Panc1 (cell line): Measurements from ENCODE around the gene CCBE1. TPM values are rescaled to one million over a fixed set of nuclear protein-coding genes. Genes with fewer than 3 reads are reported as not detected.

Experiments used
- ATAC-seq: fragments of 200-7000 bp; cut with Tn5 transposase; 2 replicates; pipeline ENCODE4 v1.9.1; 2020; ENCODE audit warnings: mild to moderate bottlenecking, moderate library complexity
- BruUV-seq: library from RNA; stranded (reverse); fragments of 400-500 nt; replicated peaks from 2 replicates; lab custom pipeline; 2021; lab: Mats Ljungman, UMichigan
- CTCF ChIA-PET: fragments of 300-600 bp; sonication (Branson Sonifier 250); formaldehyde crosslinking; loops from one replicate; lab custom pipeline; 2022; ENCODE audit warnings: antibody characterized with exemption; lab: Charles Lee
- POLR2A ChIA-PET: fragments of 300-600 bp; sonication (Branson Sonifier 250); formaldehyde crosslinking; loops from one replicate; lab custom pipeline; 2022; ENCODE audit warnings: antibody characterized with exemption; lab: Charles Lee
- DNase-seq: peaks from one replicate; pipeline ENCODE4 v3.0.0-alpha.2; 2010; ENCODE audit warnings: low read depth, low spot score
- H3K27ac ChIP-seq: 2 replicates; pipeline ENCODE4 v1.5.1; 2011; ENCODE audit warnings: mild to moderate bottlenecking, low read length, inconsistent platforms
- H3K27me3 ChIP-seq: fragments of 200-500 bp; sonication (Bioruptor generic); 2 replicates; pipeline ENCODE4 v1.6.0; 2014; ENCODE audit warnings: low read length, inconsistent platforms; ENCODE audit not compliant: control insufficient read depth, insufficient read depth
- H3K36me3 ChIP-seq: fragments of 200-500 bp; sonication (Bioruptor generic); 2 replicates; pipeline ENCODE4 v1.5.1; 2014; ENCODE audit warnings: inconsistent platforms, mild to moderate bottlenecking, low read length, moderate library complexity; ENCODE audit not compliant: control insufficient read depth, insufficient read depth
- H3K4me1 ChIP-seq: 2 replicates; pipeline ENCODE4 v1.5.1; 2011; ENCODE audit warnings: inconsistent platforms, mild to moderate bottlenecking, low read length, moderate library complexity; ENCODE audit not compliant: control insufficient read depth, insufficient read depth
- H3K4me3 ChIP-seq, 2 experiments: 2 replicates each; pipeline ENCODE4 v1.5.1; 2011 to 2012; ENCODE audit warnings: low read depth in 2 of 2, low read length in 2 of 2, mild to moderate bottlenecking in 2 of 2, inconsistent platforms in 1 of 2, moderate library complexity in 1 of 2
- H3K9me3 ChIP-seq: fragments of 200-500 bp; sonication (Bioruptor generic); 2 replicates; pipeline ENCODE4 v1.5.1; 2014; ENCODE audit warnings: low read depth, mild to moderate bottlenecking, inconsistent platforms, low read length, moderate library complexity; ENCODE audit not compliant: control insufficient read depth, insufficient read depth
- CTCF ChIP-seq: fragments of 450-650 bp; IDR thresholded peaks from 2 replicates; pipeline ENCODE4 v1.5.1; 2017; ENCODE audit warnings: mild to moderate bottlenecking
- POLR2AphosphoS5 ChIP-seq: IDR thresholded peaks from 2 replicates; pipeline ENCODE4 v1.6.1; 2012; ENCODE audit warnings: mild to moderate bottlenecking, low read depth, low read length, moderate library complexity
- SIN3A ChIP-seq: IDR thresholded peaks from 2 replicates; pipeline ENCODE4 v1.6.1; 2012; ENCODE audit warnings: low read depth, mild to moderate bottlenecking, low read length, moderate library complexity, borderline replicate concordance; ENCODE audit not compliant: insufficient read depth
- TCF7L2 ChIP-seq: IDR thresholded peaks from 2 replicates; pipeline ENCODE4 v1.6.1; 2011; ENCODE audit warnings: mild to moderate bottlenecking, low read depth, low read length, inconsistent platforms
- in situ Hi-C: cut with HindIII; loops from 2 replicates; pipeline ENCODE4 v1.10.0; 2016; ENCODE audit warnings: low sequenced_read_pairs, low pct_unique_long_range_greater_than_20kb
- intact Hi-C: fragments of 100-400 bp; cut with micrococcal nuclease; formaldehyde crosslinking; loops from one replicate; pipeline ENCODE4 v1.10.0; 2022; ENCODE audit not compliant: unreplicated experiment
- total RNA-seq: library from RNA; stranded (reverse); gene quantifications from one replicate; pipeline ENCODE4 v1.2.1, GENCODE V29; 2021; ENCODE audit not compliant: unreplicated experiment
- TF ChIP-seq, protein P1 (sequence below), 2 experiments: IDR thresholded peaks; 2 replicates each; pipeline ENCODE4 v1.6.1; 2011 to 2012; ENCODE audit warnings: low read depth in 2 of 2, control low read depth in 1 of 2, low read length in 1 of 2, mild to moderate bottlenecking in 1 of 2, moderate library complexity in 1 of 2; ENCODE audit not compliant: insufficient read depth in 1 of 2

Gene CCBE1
- total RNA-seq, 1 experiment from 2014 or later = 0.13 TPM

DNA sequence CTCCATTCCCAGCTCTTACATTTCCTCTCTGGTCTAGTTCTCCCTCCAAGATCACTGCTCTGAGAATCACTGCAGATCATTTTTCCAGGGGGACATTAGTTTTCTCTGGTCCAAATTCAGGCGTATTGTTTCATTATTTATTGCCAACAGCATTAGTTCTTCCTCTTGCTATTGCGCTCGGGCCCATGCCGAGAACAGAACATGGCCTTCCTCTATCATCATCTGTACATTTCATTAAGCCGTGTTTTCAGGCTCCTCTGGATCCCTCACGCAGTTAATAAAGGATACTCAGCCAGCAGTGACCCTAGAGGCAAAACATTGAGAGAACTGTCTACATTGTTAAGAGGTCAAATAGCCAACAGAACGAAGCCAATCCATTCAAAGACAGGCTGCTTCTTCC, 63.9 kb downstream of the CCBE1 start:
- H3K9me3 ChIP-seq = no peaks in the 10 kb centered on the region
- ATAC-seq (no peak), DNase-seq (no peak)
- in situ Hi-C loops (no loop called here), intact Hi-C loops (no loop called here)
- ChIA-PET CTCF (no interaction called here), POLR2A (no interaction called here)
- TF ChIP-seq, protein P1, sequence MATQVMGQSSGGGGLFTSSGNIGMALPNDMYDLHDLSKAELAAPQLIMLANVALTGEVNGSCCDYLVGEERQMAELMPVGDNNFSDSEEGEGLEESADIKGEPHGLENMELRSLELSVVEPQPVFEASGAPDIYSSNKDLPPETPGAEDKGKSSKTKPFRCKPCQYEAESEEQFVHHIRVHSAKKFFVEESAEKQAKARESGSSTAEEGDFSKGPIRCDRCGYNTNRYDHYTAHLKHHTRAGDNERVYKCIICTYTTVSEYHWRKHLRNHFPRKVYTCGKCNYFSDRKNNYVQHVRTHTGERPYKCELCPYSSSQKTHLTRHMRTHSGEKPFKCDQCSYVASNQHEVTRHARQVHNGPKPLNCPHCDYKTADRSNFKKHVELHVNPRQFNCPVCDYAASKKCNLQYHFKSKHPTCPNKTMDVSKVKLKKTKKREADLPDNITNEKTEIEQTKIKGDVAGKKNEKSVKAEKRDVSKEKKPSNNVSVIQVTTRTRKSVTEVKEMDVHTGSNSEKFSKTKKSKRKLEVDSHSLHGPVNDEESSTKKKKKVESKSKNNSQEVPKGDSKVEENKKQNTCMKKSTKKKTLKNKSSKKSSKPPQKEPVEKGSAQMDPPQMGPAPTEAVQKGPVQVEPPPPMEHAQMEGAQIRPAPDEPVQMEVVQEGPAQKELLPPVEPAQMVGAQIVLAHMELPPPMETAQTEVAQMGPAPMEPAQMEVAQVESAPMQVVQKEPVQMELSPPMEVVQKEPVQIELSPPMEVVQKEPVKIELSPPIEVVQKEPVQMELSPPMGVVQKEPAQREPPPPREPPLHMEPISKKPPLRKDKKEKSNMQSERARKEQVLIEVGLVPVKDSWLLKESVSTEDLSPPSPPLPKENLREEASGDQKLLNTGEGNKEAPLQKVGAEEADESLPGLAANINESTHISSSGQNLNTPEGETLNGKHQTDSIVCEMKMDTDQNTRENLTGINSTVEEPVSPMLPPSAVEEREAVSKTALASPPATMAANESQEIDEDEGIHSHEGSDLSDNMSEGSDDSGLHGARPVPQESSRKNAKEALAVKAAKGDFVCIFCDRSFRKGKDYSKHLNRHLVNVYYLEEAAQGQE (IDR thresholded peaks at IDR 0.05; ENCODE audit: insufficient read depth in 1 of 2, low read depth in 2 of 2, low read length in 1 of 2) = no peak
- TF ChIP-seq SIN3A (no peak), CTCF (no peak), TCF7L2 (no peak), POLR2AphosphoS5 (no peak)
- no peaks in the 10 kb centered on the region for H3K36me3 ChIP-seq
- no peaks in the 10 kb centered on the region for H3K27me3 ChIP-seq
- no peak overlapping the region for H3K4me3 ChIP-seq
- BruUV-seq = no TSS peak
- H3K27ac ChIP-seq = no peak overlapping the region
- no peaks in the 10 kb centered on the region for H3K4me1 ChIP-seq

DNA sequence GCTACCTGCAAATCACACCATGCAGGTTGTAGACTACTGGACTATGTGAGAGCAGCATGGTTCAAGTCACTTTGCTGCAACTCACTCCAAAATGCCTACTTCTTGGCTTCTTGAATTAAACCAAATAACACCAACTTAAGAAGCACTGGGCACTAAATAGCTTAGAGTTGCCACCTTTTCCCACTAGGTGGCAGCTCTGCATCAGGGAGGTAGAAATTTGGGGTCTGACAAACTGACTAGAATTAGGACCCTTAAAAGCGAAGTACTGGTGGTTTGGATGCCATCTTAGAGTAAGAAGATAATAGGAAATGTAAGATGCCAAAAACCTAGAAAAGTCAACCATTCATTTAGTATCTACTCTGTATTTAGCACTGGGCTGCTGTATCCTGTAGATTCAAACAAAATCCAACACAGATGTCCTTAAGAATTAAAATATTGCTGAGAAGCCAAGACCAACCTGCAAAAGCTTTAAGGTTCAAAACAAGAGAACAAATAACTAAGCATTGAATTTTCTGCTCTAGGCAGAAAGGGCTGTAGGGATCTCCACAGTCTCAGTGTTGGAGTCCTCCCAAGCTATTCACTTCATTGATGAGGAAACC, 65.5 kb downstream of the CCBE1 start:
- Histone ChIP-seq H3K9me3 (no peaks in the 10 kb centered on the region), H3K27me3 (no peaks in the 10 kb centered on the region), H3K4me1 (no peaks in the 10 kb centered on the region), H3K36me3 (no peaks in the 10 kb centered on the region), H3K27ac (no peak overlapping the region), H3K4me3 (no peak overlapping the region)
- intact Hi-C loops (no loop called here), in situ Hi-C loops (no loop called here)
- ChIA-PET CTCF (interaction anchor here (1.4 kb wide), 1 partner anchor 192 kb away, joined by 10 read pairs; no protein-coding TSS in a partner anchor), POLR2A (no interaction called here)
- TF ChIP-seq POLR2AphosphoS5 (no peak), CTCF (peak; percentile 59)
- DNase-seq = peak; percentile 12
- ATAC-seq = no peak
- no TSS peak for BruUV-seq
